Measurements from ENCODE around the gene GALNT17.

GRCh38 chr7:71601851-71602250 lies 469.9 kb downstream of the GALNT17 start:
- TF ChIP-seq ZNF114 (tag by site-specific recombination; IDR thresholded peaks at IDR 0.05) (no peak), ZNF211 (tag by site-specific recombination; IDR thresholded peaks at IDR 0.05; ENCODE audit: low read depth) (no peak)

Data from HEK293 (cell line).